MCF 10A (cell line): Measurements from ENCODE around the gene SMAD3. TPM values are rescaled to one million over a fixed set of nuclear protein-coding genes. Genes with fewer than 3 reads are reported as not detected.

Experiments
- BruUV-seq: library from RNA; stranded (reverse); fragments of 400-500 nt; replicated peaks from 2 replicates; lab custom pipeline; 2021; lab: Mats Ljungman, UMichigan
- CTCF ChIA-PET: fragments of 300-600 bp; sonication (Branson Sonifier 250); formaldehyde crosslinking; extraction: SDS; loops from one replicate; lab custom pipeline; 2021; ENCODE audit warnings: antibody characterized with exemption, inconsistent platforms; lab: Yijun Ruan, JAX
- POLR2A ChIA-PET: fragments of 300-600, 350-650 bp; sonication (Branson Sonifier 250); formaldehyde crosslinking; extraction: SDS; loops from one replicate; lab custom pipeline; 2020; ENCODE audit warnings: antibody characterized with exemption, inconsistent platforms; lab: Yijun Ruan, JAX
- DNase-seq: peaks from one replicate; pipeline ENCODE4 v3.0.0-alpha.2; 2018; ENCODE audit not compliant: unreplicated experiment
- H3K27ac Mint-ChIP-seq: one replicate; pipeline ENCODE4 v1.8.0; 2022; ENCODE audit warnings: mild to moderate bottlenecking, low read depth, mixed read lengths; ENCODE audit not compliant: unreplicated experiment
- H3K27me3 Mint-ChIP-seq: one replicate; pipeline ENCODE4 v1.8.0; 2022; ENCODE audit warnings: mixed read lengths; ENCODE audit not compliant: insufficient read depth, unreplicated experiment
- H3K36me3 Mint-ChIP-seq: one replicate; pipeline ENCODE4 v1.8.0; 2022; ENCODE audit warnings: mild to moderate bottlenecking, moderate library complexity, mixed read lengths; ENCODE audit not compliant: insufficient read depth, unreplicated experiment
- H3K4me1 Mint-ChIP-seq: one replicate; pipeline ENCODE4 v1.8.0; 2022; ENCODE audit warnings: mixed read lengths; ENCODE audit not compliant: insufficient read depth, unreplicated experiment
- H3K4me3 Mint-ChIP-seq: one replicate; pipeline ENCODE4 v1.8.0; 2022; ENCODE audit warnings: mild to moderate bottlenecking, moderate library complexity, mixed read lengths; ENCODE audit not compliant: unreplicated experiment
- H3K9me3 Mint-ChIP-seq: one replicate; pipeline ENCODE4 v1.8.0; 2022; ENCODE audit warnings: mixed read lengths; ENCODE audit not compliant: unreplicated experiment
- intact Hi-C: fragments of 100-400 bp; cut with micrococcal nuclease; formaldehyde crosslinking; loops from 2 replicates; pipeline ENCODE4 v1.14.1; 2022
- total RNA-seq: library from RNA; stranded (reverse); gene quantifications from 2 replicates; pipeline ENCODE4 v1.2.3, GENCODE V29; 2022
- TF ChIP-seq, protein P1 (sequence below): fragments of 200-600 bp; IDR thresholded peaks from one replicate; pipeline ENCODE4 v1.8.0; 2022; ENCODE audit warnings: antibody characterized with exemption, mild to moderate bottlenecking; ENCODE audit not compliant: unreplicated experiment

Gene SMAD3
- total RNA-seq, 1 experiment from 2014 or later = 19.9 TPM

DNA sequence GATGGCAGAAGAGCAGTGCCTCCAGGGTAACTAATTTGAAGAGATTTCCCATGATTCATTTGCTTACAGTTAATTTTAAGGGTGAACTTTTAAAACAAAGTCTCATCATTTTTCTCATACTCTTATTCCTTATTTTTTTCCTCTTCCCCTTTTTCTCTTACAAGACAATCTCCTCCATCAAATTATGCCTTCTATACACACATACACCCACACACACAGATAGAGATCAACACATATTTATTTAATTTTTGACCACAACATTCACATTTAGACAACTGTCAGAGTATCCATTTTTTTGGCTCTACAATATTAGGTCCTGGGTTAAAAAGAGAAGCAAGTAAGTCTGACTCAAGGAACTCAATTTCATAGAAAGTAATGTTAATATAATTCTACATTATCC is 151.5 kb downstream of the SMAD3 start:
- no peaks in the 10 kb centered on the region for H3K27me3 Mint-ChIP-seq
- DNase-seq = no peak
- H3K9me3 Mint-ChIP-seq = no peaks in the 10 kb centered on the region
- TF ChIP-seq, protein P1, sequence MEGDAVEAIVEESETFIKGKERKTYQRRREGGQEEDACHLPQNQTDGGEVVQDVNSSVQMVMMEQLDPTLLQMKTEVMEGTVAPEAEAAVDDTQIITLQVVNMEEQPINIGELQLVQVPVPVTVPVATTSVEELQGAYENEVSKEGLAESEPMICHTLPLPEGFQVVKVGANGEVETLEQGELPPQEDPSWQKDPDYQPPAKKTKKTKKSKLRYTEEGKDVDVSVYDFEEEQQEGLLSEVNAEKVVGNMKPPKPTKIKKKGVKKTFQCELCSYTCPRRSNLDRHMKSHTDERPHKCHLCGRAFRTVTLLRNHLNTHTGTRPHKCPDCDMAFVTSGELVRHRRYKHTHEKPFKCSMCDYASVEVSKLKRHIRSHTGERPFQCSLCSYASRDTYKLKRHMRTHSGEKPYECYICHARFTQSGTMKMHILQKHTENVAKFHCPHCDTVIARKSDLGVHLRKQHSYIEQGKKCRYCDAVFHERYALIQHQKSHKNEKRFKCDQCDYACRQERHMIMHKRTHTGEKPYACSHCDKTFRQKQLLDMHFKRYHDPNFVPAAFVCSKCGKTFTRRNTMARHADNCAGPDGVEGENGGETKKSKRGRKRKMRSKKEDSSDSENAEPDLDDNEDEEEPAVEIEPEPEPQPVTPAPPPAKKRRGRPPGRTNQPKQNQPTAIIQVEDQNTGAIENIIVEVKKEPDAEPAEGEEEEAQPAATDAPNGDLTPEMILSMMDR = no peak
- ChIA-PET POLR2A (interaction anchor here (0.8 kb wide), 1 partner anchor 251 kb away, joined by 3 read pairs; no protein-coding TSS in a partner anchor), CTCF (no interaction called here)
- intact Hi-C loops = no loop called here
- H3K27ac Mint-ChIP-seq = no peak overlapping the region
- H3K4me1 Mint-ChIP-seq = peaks cover 12% of the 10 kb centered on the region
- peaks cover 12% of the 10 kb centered on the region for H3K36me3 Mint-ChIP-seq
- no TSS peak for BruUV-seq
- H3K4me3 Mint-ChIP-seq = no peak overlapping the region

DNA sequence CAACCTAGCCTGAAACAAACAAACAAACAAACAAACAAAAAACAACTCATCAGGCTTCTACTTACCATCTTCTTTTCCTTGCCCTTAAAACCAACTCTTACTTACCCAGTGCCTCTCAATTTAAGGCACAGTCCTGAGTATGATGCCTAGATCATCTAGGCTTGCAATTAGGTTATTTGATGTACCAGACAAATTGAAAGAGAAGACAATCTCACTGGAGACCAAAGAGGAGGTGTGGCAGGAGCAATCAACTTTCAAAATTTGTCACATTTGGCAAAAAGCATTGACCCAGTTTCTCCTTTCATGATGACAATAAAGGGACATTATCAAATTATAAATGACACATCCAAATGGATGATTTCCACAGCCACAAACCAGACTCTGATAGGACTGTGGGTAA is 153.0 kb downstream of the SMAD3 start:
- Mint-ChIP-seq H3K27me3 (no peaks in the 10 kb centered on the region), H3K36me3 (peaks cover 12% of the 10 kb centered on the region), H3K27ac (no peak overlapping the region), H3K4me1 (peaks cover 12% of the 10 kb centered on the region), H3K9me3 (no peaks in the 10 kb centered on the region), H3K4me3 (no peak overlapping the region)
- ChIA-PET CTCF (interaction anchor here (0.7 kb wide), 1 partner anchor 22 kb away, joined by 3 read pairs; no protein-coding TSS in a partner anchor), POLR2A (interaction anchor here (0.5 kb wide), 1 partner anchor 272 kb away, joined by 6 read pairs; no protein-coding TSS in a partner anchor)
- intact Hi-C loops = no loop called here
- TF ChIP-seq, protein P1 = no peak
- no peak for DNase-seq
- BruUV-seq = no TSS peak

DNA sequence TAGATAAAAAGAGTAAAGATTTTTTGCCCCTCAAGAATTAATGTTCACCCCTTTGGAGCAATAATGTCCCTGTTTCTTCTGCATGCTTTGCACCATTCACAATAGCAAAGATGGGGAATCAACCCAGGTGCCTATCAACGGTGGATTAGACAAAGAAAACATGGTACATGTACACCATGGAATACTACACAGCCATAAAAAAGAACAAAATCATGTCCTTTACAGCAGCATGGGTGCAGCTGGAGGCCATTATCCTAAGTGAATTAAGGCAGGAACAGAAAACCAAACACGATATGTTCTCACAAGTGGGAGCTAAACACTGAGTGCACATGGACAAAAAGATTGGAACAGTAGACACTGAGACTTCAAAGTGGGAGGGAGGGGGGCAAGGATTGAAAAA is 153.9 kb downstream of the SMAD3 start:
- ChIA-PET POLR2A (interaction anchor here (0.5 kb wide), 2 partner anchors 72 to 273 kb away, joined by 3 to 6 read pairs; no protein-coding TSS in a partner anchor), CTCF (no interaction called here)
- no TSS peak for BruUV-seq
- Mint-ChIP-seq H3K9me3 (no peaks in the 10 kb centered on the region), H3K27ac (no peak overlapping the region), H3K27me3 (no peaks in the 10 kb centered on the region), H3K36me3 (peaks cover 12% of the 10 kb centered on the region), H3K4me1 (peaks cover 12% of the 10 kb centered on the region), H3K4me3 (no peak overlapping the region)
- no peak for DNase-seq
- intact Hi-C loops = no loop called here
- TF ChIP-seq, protein P1 = no peak

DNA sequence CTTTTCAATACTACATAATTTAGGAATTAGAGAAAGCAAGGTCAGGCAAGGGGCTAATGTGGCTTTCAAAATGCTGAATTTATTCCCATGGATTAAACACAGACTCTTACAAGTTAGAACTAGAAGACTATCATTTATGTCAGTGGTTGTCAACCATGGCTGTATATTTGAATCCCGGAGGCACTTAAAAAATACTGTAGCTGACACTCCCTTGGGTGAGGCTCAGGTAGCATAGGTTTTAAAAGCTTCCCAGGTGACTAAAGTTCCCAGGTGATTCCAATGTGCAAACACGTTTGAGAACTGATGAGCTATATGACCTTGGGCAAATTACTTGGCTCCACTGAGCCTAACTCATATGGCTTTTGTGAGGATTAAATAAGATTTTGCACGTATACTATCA is 159.5 kb downstream of the SMAD3 start:
- peaks cover 15% of the 10 kb centered on the region for H3K36me3 Mint-ChIP-seq
- H3K27ac Mint-ChIP-seq = no peak overlapping the region
- no TSS peak for BruUV-seq
- H3K4me1 Mint-ChIP-seq = peaks cover 13% of the 10 kb centered on the region
- TF ChIP-seq, protein P1 = no peak
- CTCF ChIA-PET = interaction anchor here (0.6 to 1.3 kb wide), 3 partner anchors 15 to 50 kb away, joined by 3 to 9 read pairs (median 3); no protein-coding TSS in a partner anchor
- intact Hi-C loops = no loop called here
- H3K27me3 Mint-ChIP-seq = no peaks in the 10 kb centered on the region
- H3K4me3 Mint-ChIP-seq = peak overlapping the region; percentile 35
- H3K9me3 Mint-ChIP-seq = no peaks in the 10 kb centered on the region
- POLR2A ChIA-PET = interaction anchor here (0.5 to 3.1 kb wide), 19 partner anchors 9 to 639 kb away, joined by 3 to 17 read pairs (median 4); partner anchors contain the start of genes AAGAB and IQCH
- DNase-seq = peak; percentile 63
